Erythroblast (primary cell): ENCODE results near the gene ZNF688.
"Not testable (repeated sequence)": the region's sequence is repeated elsewhere in the genome, so short reads cannot be mapped to it uniquely, and the experiment has no call there.

Experiments used
- DNase-seq, 2 experiments: peaks; one replicate each; lab custom pipeline; 2025; lab: John Stamatoyannopoulos, UW
- GATA1 ChIP-seq: IDR thresholded peaks from 2 replicates; pipeline ENCODE4 v1.6.1; 2011; ENCODE audit warnings: low read depth, mild to moderate bottlenecking, control low read depth, low read length, moderate library complexity
- POLR2A ChIP-seq: IDR thresholded peaks from 2 replicates; pipeline ENCODE4 v1.6.1; 2011; ENCODE audit warnings: mild to moderate bottlenecking, low read length

The ZNF688 gene

DNA sequence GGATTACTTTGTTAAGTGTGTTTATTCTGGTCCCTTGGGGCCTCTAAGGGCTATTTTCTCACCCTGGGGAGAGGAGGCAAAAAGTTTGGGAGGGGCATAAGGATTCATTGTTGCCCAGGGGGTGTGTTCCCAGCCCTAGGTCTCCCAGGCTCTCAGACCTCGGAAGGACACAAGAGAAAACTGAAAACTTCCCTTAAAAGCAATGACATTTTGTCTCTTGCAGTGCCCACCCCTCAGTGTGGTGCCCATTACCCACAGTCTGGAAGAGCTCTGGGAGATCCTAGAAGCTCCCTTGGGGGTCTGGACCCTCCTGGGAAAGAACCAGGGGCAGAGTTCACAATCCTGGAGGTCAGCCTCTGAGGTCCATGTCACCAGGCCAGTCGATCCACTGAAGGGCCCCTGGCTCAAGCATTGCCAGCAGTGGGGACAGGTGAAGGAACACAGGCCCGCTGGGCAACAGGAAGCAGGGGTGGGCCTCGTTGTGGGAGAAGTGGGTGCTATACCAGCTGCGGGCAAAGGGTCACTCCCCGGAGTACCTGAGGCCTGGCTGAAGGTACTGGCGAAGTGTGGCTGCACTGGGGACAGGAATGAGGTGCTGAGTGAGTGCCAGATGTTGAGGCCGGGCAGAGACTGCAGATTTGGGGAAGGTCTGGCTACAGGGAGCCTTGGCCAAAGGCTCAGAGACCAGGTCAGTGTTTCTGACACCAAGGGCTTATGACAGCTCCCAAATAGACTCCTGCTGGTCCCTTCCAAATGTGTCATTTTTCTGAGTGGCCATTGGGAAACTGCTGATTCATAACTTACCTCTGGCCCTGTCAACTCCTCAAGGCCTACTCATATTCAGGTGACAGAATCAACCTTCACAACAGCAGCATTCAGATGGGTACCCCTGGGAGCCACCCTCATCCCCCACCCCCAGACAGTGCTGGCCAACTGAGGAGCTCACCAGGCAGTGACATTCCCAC lies 32.2 kb downstream of the ZNF688 start:
- TF ChIP-seq GATA1 (no peak), POLR2A (no peak)
- no peak for DNase-seq

DNA sequence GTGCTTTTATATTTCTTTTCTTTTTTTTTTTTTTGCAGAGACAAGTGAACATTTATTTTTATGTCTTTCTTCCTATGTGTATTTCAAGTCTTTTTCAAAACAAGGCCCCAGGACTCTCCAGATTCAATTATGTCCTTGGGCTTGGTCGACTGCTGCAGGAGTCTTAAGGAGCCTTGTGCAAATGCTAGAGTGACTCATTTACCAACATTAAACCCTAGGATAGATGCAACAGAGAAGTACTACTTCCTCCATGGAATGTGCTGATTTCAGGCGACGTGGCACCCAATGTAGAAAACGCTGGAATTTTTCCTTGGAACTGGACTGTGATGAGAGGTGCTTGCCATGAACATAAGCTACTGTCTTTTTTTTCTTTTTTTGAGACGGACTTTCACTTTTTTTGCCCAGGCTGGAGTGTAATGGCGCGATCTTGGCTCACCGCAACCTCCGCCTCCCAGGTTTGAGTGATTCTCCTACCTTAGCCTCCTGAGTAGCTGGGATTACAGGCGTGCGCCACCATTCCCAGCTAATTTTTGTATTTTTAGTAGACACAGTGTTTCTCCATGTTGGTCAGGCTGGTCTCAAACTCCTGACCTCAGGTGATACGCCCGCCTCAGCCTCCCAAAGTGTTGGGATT lies 35.0 kb downstream of the ZNF688 start:
- not testable (repeated sequence) for DNase-seq

DNA sequence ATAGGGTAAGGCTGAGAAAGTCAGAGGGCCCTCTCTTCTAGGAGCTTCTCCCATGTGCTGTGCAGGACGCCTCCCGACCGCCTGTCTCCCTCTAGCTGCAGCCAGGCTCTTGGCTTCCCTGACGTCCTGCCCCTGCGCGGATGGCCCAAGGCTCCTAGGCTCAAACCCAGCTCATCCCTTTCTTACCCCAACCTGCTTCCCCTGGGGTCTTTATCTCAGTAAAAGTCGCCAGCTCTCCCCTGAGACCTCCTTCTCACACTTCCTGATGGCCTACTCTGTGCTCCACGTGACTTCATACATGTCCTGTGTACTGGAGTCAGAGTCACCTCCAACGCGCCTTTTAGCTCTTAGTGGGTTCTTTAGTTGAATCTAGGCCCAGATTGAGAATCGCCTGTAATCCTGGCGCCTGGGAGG lies 35.7 kb downstream of the ZNF688 start:
- DNase-seq = peak; percentile 82 to 83
- TF ChIP-seq GATA1 = no peak
- TF ChIP-seq POLR2A = no peak

DNA sequence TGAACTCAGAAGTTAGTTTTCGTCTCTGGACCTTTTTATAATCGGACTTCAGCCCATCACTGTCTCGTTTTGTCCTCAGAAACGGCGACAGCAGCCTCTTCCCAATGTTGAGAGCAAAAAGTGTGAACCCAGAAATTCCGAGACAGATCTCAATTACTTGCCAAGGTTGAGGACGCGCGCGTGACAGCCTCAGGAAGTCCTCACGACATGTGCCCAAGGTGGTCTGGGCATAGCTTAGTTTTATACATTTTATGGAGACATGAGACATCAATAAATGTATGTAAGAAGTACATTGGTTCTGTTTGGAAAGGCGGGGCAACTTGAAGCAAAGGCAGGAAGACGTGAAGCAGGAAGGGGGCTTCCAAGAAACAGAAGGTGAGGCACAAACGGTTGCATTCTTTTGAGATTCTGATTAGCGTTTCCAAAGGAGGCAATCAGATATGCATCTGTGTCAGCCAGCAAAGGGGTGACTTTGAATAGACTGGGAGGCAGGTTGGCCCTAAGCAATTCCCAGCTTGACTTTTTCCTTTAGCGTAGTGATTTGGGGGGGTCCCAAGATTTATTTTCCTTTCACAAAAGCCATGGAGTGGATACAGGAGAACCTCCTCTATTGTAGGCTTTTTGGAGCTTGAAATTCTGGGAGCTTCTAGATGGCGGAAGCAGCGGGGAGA lies 36.3 kb downstream of the ZNF688 start:
- DNase-seq = no peak
- TF ChIP-seq POLR2A (peak; percentile 73), GATA1 (no peak)

DNA sequence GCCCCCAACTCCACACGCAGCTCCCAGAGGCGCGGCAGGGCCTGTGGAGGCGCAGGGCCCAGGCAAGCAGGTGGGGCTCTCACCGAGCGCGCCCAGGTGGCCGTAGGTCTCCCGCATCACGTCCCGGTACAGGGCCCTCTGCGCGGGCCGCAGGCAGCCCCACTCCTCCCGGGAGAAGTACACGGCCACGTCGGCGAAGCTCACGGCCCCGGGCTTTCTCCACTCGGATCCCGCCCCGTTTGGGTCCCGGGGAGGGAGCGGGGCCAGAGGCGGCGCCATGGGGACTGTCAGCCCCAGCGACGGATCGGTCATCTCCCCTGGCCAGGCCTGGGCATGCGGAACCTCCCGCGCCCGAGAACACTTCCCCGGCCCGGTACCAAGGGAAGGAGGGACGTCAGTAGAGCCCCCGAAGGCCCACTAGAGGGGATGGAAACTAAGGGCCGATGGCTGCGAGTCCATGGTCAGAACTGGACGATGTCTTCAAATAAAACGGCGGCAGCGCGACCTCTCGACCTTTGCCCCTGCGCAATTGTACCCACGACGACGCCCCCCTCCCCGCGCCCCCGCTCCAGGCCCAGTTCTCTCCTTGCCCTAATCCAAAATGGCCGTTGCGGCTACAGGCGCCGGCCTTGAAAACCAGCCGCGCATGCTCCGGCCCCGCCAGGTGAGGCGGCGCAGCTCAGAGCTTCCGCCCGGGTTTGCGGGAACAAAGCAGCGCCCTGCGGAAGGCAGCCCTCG lies 37.0 kb downstream of the ZNF688 start, which contains the start of gene ZNF747:
TSS of gene ZNF747 (minus strand) at position 491 of the 738 bp plus-strand sequence. CDS start at position 312, 179 bp downstream.
- TF ChIP-seq POLR2A (no peak), GATA1 (no peak)

DNA sequence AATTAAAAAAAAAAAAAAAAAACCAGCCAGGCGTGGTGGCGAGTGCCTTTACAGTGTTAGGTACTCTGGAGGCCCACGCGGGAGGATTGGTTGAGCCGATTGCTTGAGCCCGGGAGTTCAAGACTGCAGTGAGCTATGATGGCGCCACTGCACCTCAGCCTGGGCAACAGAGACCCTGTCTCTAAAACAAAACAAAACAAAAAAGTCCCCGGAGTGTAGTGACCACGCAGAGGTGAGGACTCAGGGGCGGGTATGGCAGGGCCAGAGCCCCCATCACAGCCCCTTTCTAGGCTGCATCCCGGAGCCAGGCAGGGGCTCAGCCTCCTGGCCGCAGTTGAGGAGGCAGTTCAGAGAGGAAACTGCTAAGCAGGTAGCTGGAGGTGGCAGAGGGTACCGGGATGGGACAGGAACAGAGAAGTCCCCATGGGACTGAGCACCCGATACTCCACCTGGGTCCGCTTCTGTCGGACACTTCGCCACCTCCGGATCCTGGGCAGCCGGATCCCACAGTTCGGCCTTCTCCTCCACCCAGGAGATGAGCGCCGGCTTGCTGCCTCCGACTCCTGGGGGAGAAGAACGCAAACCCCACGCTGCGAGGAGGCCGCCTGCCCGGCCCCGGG lies 37.7 kb downstream of the ZNF688 start:
- TF ChIP-seq GATA1 (no peak), POLR2A (no peak)
- DNase-seq = no peak

More for the DNA sequence above, 37.0 kb downstream of the ZNF688 start, which contains the start of gene ZNF747:
- DNase-seq = peak; percentile 89 to 91

DNA sequence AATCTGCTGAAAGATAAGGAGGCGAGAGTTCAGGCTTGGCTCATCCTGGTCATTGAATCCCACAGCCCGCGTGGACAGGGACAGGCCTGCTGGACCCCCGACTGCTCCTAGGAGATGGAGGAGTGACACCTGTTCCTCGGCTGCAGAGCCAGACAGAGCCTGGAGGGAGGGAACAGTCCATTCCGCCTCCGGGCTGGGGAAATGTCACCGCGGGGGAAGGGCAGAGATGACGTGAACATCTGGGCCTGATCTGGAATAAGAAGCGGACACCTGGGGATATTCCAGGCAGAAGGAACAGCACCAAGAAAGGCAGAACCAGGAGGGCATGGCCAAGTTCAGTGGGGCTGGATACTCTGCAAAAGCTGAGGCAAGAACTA lies 38.4 kb downstream of the ZNF688 start:
- TF ChIP-seq GATA1 (no peak), POLR2A (no peak)
- no peak for DNase-seq

DNA sequence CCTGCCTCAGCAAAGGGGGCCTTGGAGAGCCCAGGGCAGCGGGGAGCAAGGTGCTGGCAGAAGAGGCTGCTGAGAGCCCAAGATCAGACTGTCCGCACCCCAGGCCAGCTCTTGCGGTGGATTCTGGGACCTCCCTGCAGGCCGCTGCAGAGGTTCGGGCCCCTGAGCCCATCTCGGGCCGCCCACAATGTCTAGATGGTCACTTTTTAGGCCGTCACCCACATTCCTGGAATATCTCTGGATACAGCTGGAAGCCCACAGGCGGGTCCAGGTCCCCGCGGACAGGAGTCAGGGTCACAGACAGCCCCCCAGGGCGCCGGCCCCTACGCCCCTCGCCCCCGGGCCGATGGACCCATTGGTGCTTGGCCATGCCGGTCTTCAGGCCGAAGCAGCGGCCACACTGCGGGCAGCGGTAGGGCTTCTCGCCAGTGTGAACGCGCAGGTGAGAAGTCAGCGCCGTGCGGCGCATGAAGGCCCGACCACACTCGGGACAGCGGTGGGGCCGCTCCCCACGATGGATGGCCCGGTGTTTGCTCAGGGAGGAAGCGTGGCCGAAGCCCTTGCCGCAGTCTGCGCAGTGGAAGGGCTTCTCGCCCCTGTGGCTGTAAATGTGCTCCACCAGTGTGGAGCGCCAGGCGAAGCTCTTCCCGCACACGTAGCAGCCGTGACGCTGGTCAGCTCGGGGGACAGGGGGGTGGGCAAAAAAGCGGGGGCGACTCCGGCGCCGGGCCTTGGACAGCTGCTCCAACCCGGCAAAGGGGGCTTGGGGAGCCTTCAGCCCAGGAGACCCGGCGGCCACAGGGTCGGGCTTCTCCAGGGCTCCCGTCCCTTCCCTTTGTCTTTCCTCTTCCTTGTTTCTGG lies 39.0 kb downstream of the ZNF688 start:
- TF ChIP-seq GATA1 = no peak
- no peak for TF ChIP-seq POLR2A
- DNase-seq = no peak

DNA sequence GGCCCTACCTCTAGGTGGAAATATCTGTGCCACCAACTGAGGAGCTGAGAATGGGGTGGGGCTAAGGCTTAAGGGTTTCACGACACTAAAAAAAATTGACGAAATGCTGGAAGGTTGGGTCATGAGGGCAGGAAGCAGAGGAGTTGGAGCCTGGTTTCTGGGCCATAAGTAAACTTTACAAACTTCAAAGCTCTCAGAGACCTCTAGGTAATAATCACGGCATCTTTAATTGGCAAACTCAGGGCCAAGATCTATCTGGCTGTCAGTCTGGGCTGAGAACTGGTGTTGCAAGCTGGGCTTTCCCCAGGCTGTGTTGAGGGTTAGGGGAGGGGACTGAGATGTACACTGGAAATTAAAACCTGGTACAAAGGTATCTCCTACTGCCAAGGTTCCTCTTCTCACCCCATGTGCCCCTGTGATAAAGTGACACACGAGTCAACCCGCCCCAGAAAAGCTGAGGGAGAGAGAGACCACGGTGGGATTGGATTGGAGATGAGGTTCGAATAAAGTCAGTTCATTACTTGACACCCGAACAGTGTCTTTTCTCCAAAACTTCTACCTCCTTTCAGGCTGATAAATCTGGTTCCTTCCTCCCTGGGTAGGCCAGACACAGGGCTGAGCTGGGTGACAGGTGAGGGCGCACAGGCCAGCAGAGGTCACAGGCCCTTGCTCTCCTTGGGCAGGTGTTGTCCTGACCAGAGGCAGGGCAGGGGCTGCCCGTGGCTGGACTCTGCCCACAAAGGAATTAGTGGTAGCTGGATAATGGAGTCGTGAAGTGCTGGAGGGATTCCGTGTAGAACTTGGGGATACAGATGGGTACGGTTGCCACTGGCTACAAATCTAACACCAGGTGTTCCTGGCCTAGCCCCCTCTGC lies 41.1 kb downstream of the ZNF688 start:
- no peak for DNase-seq
- TF ChIP-seq GATA1 (no peak), POLR2A (no peak)

DNA sequence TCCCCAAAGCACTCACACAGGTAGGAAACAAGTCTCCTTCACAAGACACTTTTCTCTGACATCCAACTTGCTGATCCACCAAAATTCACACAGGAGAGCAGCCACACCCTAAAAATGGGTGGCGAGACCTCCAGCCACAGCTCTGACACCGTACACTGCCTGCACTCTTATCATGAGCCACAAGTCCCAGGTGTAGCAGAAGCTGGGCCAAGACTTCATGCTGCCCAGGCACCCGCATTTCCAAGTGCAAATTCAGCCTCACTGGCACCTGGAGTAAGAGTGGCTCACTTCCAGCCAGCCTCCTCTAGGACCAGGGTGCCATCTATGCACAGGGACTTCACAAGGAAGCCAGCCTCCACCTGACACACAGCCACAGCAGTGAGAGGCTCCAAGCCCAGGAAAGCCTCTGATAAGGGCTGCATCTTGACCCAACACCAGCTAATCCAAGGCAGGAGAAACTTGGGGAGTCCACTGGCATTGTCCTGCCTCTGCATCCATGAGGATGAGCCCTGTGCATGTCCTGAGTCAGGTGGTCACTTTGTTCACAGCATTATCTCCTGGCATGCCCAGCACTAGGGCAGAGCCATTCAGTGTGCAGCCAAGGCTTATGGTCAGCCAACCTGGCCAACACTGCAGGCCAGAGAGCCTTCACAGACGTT lies 42.6 kb downstream of the ZNF688 start:
- no peak for DNase-seq
- TF ChIP-seq GATA1 (no peak), POLR2A (peak; percentile 34)
